IMR-90 (cell line): ENCODE data around the gene SEC16A. TPM values are rescaled to one million over a fixed set of nuclear protein-coding genes. Genes with fewer than 3 reads are reported as not detected.

Experiments used
- ATAC-seq: fragments of 200-7000 bp; cut with Tn5 transposase; 2 replicates; pipeline ENCODE4 v1.9.1; 2020; ENCODE audit warnings: low read depth, mild to moderate bottlenecking, moderate library complexity
- BruUV-seq: library from RNA; stranded (reverse); fragments of 400-500 nt; replicated peaks from 2 replicates; lab custom pipeline; 2021; lab: Mats Ljungman, UMichigan
- CTCF ChIA-PET: fragments of 300-600 bp; formaldehyde crosslinking; extraction: SDS; loops from one replicate; lab custom pipeline; 2021; ENCODE audit warnings: antibody characterized with exemption; lab: Yijun Ruan, JAX
- POLR2A ChIA-PET: fragments of 300-600 bp; sonication (Branson Sonifier 250); formaldehyde crosslinking; loops from one replicate; lab custom pipeline; 2022; ENCODE audit warnings: antibody characterized with exemption; ENCODE audit not compliant: unreplicated experiment; lab: Charles Lee
- DNase-seq: peaks from one replicate; pipeline ENCODE4 v3.0.0; 2013
- H2AFZ ChIP-seq: replicated peaks from 2 replicates; pipeline ENCODE3; 2013; ENCODE audit warnings: low read length, mild to moderate bottlenecking; ENCODE audit not compliant: poor library complexity
- H2AK5ac ChIP-seq: 2 replicates; pipeline ENCODE4 v1.6.1; 2013; ENCODE audit warnings: low read depth, low read length, inconsistent platforms
- H2AK9ac ChIP-seq: replicated peaks from 2 replicates; pipeline ENCODE3; 2013; ENCODE audit warnings: mild to moderate bottlenecking, low read depth, low read length, moderate library complexity; ENCODE audit not compliant: poor library complexity
- H2BK120ac ChIP-seq: 2 replicates; pipeline ENCODE4 v1.6.1; 2013; ENCODE audit warnings: low read depth, low read length, inconsistent platforms
- H2BK15ac ChIP-seq: 3 replicates; pipeline ENCODE4 v1.6.1; 2013; ENCODE audit warnings: low read depth, low read length, inconsistent platforms
- H2BK20ac ChIP-seq: 2 replicates; pipeline ENCODE4 v1.6.1; 2013; ENCODE audit warnings: low read depth, mild to moderate bottlenecking, inconsistent platforms, low read length, moderate library complexity
- H2BK5ac ChIP-seq: 2 replicates; pipeline ENCODE4 v1.6.1; 2013; ENCODE audit warnings: mild to moderate bottlenecking, low read depth, low read length, inconsistent platforms; ENCODE audit not compliant: poor library complexity, severe bottlenecking
- H3K14ac ChIP-seq: replicated peaks from 2 replicates; pipeline ENCODE4 v1.6.1; 2013; ENCODE audit warnings: low read depth, low read length, inconsistent platforms
- H3K18ac ChIP-seq: 2 replicates; pipeline ENCODE4 v1.6.1; 2013; ENCODE audit warnings: low read depth, low read length, control low read depth
- H3K23ac ChIP-seq: 2 replicates; pipeline ENCODE4 v1.6.1; 2013; ENCODE audit warnings: low read depth, low read length, inconsistent platforms
- H3K27ac ChIP-seq: 2 replicates; pipeline ENCODE4 v1.5.1; 2013; ENCODE audit warnings: mild to moderate bottlenecking, control low read depth, low read length; ENCODE audit not compliant: insufficient read depth
- H3K27me3 ChIP-seq: 2 replicates; pipeline ENCODE4 v1.6.1; 2013; ENCODE audit warnings: low read length; ENCODE audit not compliant: control insufficient read depth, insufficient read depth
- H3K36me3 ChIP-seq: 2 replicates; pipeline ENCODE4 v1.6.1; 2013; ENCODE audit warnings: low read length, mixed read lengths; ENCODE audit not compliant: control insufficient read depth, insufficient read depth
- H3K4ac ChIP-seq: 2 replicates; pipeline ENCODE4 v1.6.1; 2013; ENCODE audit warnings: low read depth, low read length, inconsistent platforms
- H3K4me1 ChIP-seq: 2 replicates; pipeline ENCODE4 v1.6.1; 2013; ENCODE audit warnings: low read length, mixed read lengths; ENCODE audit not compliant: control insufficient read depth, insufficient read depth
- H3K4me2 ChIP-seq: 2 replicates; pipeline ENCODE4 v1.6.1; 2013; ENCODE audit warnings: low read depth, mild to moderate bottlenecking, control low read depth, low read length, moderate library complexity
- H3K4me3 ChIP-seq: 2 replicates; pipeline ENCODE4 v1.5.1; 2013; ENCODE audit warnings: low read depth, mild to moderate bottlenecking, control low read depth, low read length, moderate library complexity; ENCODE audit not compliant: insufficient read depth
- H3K56ac ChIP-seq: 2 replicates; pipeline ENCODE4 v1.6.1; 2013; ENCODE audit warnings: low read length, inconsistent platforms; ENCODE audit not compliant: insufficient read depth; ENCODE audit errors: extremely low read depth
- H3K79me1 ChIP-seq, 2 experiments: 2 replicates each; pipeline ENCODE4 v1.6.1; 2013; ENCODE audit warnings: low read length in 2 of 2, inconsistent platforms in 1 of 2, low read depth in 1 of 2
- H3K9ac ChIP-seq: 2 replicates; pipeline ENCODE4 v1.6.1; 2013; ENCODE audit warnings: low read depth, low read length, control low read depth
- H3K9me1 ChIP-seq: 2 replicates; pipeline ENCODE4 v1.6.1; 2013; ENCODE audit warnings: low read length, inconsistent platforms; ENCODE audit not compliant: insufficient read depth
- H3K9me3 ChIP-seq: 2 replicates; pipeline ENCODE4 v1.6.1; 2013; ENCODE audit warnings: low read length; ENCODE audit not compliant: control insufficient read depth, insufficient read depth
- H4K20me1 ChIP-seq: 2 replicates; pipeline ENCODE4 v1.6.1; 2013; ENCODE audit warnings: low read length, inconsistent platforms; ENCODE audit not compliant: insufficient read depth
- H4K5ac ChIP-seq: 2 replicates; pipeline ENCODE4 v1.6.1; 2013; ENCODE audit warnings: mild to moderate bottlenecking, low read depth, low read length, control low read depth
- H4K8ac ChIP-seq, 2 experiments: 2 replicates each; pipeline ENCODE4 v1.6.1; 2013; ENCODE audit warnings: low read depth in 2 of 2, low read length in 2 of 2, control low read depth in 1 of 2, inconsistent platforms in 1 of 2
- H4K91ac ChIP-seq: 2 replicates; pipeline ENCODE4 v1.6.1; 2013; ENCODE audit warnings: low read depth, low read length, inconsistent platforms; ENCODE audit not compliant: insufficient read depth
- CEBPB ChIP-seq: IDR thresholded peaks from 2 replicates; pipeline ENCODE4 v1.6.1; 2012; ENCODE audit warnings: low read depth, low read length, improper control_type of control experiment
- POLR2A ChIP-seq: IDR thresholded peaks from 2 replicates; pipeline ENCODE4 v1.6.1; 2012; ENCODE audit warnings: mild to moderate bottlenecking, low read depth, low read length
- RFX5 ChIP-seq: IDR thresholded peaks from 2 replicates; pipeline ENCODE4 v1.8.0; 2012; ENCODE audit warnings: low read depth, mild to moderate bottlenecking, low read length, moderate library complexity
- WGBS, 2 experiments: methylation state at CpG; one replicate each; pipeline versions ENCODE4 v1.1.5 to v1.1.7; 2013; ENCODE audit warnings: missing lambda C conversion rate in 2 of 2; ENCODE audit not compliant: insufficient read length in 1 of 2; ENCODE audit errors: extremely low coverage in 2 of 2; 5-methylcytosine and 5-hydroxymethylcytosine counted together
- dilution Hi-C: fragments of 300-500 bp; cut with HindIII; formaldehyde crosslinking; loops from one replicate; pipeline ENCODE4 v1.14.3; 2018; ENCODE audit warnings: low sequenced_read_pairs; ENCODE audit not compliant: unreplicated experiment
- in situ Hi-C: fragments of 300-500 bp; cut with MboI; formaldehyde crosslinking; loops from 3 replicates; pipeline ENCODE4 v1.14.3; 2019; ENCODE audit warnings: low sequenced_read_pairs, inconsistent platforms, mixed read lengths
- intact Hi-C: fragments of 100-400 bp; cut with micrococcal nuclease; formaldehyde crosslinking; loops from 2 replicates; pipeline ENCODE4 v1.10.0; 2022
- polyA plus RNA-seq, 3 experiments: library from polyadenylated mRNA; depleted of rRNA; stranded (reverse); fragments of >200 nt; gene quantifications; 2 replicates each; pipeline ENCODE4 v1.2.3, GENCODE V29; 2012; ENCODE audit warnings: low replicate concordance in 1 of 3
- total RNA-seq: library from RNA; depleted of rRNA; stranded (reverse); fragments of >200 nt; gene quantifications from 2 replicates; pipeline ENCODE4 v1.2.3, GENCODE V29; 2012
- TF ChIP-seq, protein P1 (sequence below): fragments of 150-350 bp; IDR thresholded peaks from 2 replicates; pipeline ENCODE4 v1.6.1; 2016; ENCODE audit warnings: low read depth, mild to moderate bottlenecking, low read length, moderate library complexity, borderline replicate concordance

Gene SEC16A
- total and polyA plus RNA-seq, 2 of the 4 experiments (the other 2 are of a cell fraction), result 12.2 to 48.1 TPM

DNA sequence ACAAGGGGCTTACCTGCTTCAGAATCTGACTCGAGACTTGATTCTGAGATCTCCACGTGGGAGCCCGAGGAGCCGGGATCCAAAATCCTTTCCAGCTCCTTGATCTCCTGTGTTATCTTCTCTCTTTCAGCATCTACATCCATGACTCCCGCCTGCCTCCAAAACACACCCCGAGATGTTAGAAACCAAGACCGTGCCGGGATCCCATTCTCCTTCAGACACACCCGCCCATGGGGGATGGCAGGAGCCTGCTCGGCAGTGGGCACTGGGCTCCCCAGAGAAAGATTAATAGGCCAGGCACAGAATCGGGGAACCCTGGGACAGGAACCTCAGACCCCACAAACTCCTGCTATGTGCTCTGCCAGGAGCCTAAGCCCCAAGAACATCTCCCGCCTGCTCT is 84.6 kb downstream of the SEC16A start:
- H3K9ac ChIP-seq, result no peak overlapping the region
- BruUV-seq, result no TSS peak

More for the DNA sequence above, 84.6 kb downstream of the SEC16A start:
- H3K36me3 ChIP-seq, result peaks cover 47% of the 10 kb centered on the region
- no peaks in the 10 kb centered on the region for H3K9me1 ChIP-seq
- H3K27me3 ChIP-seq, result no peaks in the 10 kb centered on the region
- H2BK15ac ChIP-seq, result no peak overlapping the region
- H4K20me1 ChIP-seq, result peaks cover 16% of the 10 kb centered on the region
- no peak overlapping the region for H2BK120ac ChIP-seq
- 0 out of 2 replicates have a peak overlapping the region, but pooled peaks have one; percentile 38 for H4K91ac ChIP-seq
- no peak for DNase-seq
- H4K8ac ChIP-seq, result no peak overlapping the region
- H3K4me2 ChIP-seq, result peak overlapping the region; percentile 100; the same call in 1 of the 2 replicates
- H3K79me1 ChIP-seq, result peaks cover 20 to 35% of the 10 kb centered on the region in 2 experiments
- peaks cover 9% of the 10 kb centered on the region for H3K4me1 ChIP-seq
- 96% methylated on average over 10 of the region's 12 CpGs; no CpG with 5 or more reads in 1 of the 2 experiments for WGBS, 2 experiments
- ATAC-seq, result no peak
- no peak overlapping the region for H3K56ac ChIP-seq
- H3K23ac ChIP-seq, result peak overlapping the region; percentile 78
- no peak overlapping the region for H4K5ac ChIP-seq
- POLR2A ChIA-PET, result no interaction called here
- dilution Hi-C loops, result no loop called here
- in situ Hi-C loops, result no loop called here
- TF ChIP-seq CEBPB (no peak), POLR2A (no peak), RFX5 (no peak)
- TF ChIP-seq, protein P1, sequence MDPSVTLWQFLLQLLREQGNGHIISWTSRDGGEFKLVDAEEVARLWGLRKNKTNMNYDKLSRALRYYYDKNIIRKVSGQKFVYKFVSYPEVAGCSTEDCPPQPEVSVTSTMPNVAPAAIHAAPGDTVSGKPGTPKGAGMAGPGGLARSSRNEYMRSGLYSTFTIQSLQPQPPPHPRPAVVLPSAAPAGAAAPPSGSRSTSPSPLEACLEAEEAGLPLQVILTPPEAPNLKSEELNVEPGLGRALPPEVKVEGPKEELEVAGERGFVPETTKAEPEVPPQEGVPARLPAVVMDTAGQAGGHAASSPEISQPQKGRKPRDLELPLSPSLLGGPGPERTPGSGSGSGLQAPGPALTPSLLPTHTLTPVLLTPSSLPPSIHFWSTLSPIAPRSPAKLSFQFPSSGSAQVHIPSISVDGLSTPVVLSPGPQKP, result no peak
- H3K4ac ChIP-seq, result no peak overlapping the region
- no peaks in the 10 kb centered on the region for H3K9me3 ChIP-seq
- no peak overlapping the region for H2BK20ac ChIP-seq
- H3K18ac ChIP-seq, result no peak overlapping the region
- no peak overlapping the region for H3K14ac ChIP-seq
- H2BK5ac ChIP-seq, result no peak overlapping the region
- H3K27ac ChIP-seq, result peak overlapping the region; percentile 59; the same call in 1 of the 2 replicates
- no peak overlapping the region for H2AFZ ChIP-seq
- no peak overlapping the region for H3K4me3 ChIP-seq
- intact Hi-C loops, result no loop called here
- H2AK5ac ChIP-seq, result no peak overlapping the region; the same call in 1 of the 2 replicates
- CTCF ChIA-PET, result no interaction called here
- peak overlapping the region; percentile 93 for H2AK9ac ChIP-seq
